Measurements from ENCODE around the gene SEC16A. TPM values are rescaled to one million over a fixed set of nuclear protein-coding genes. Genes with fewer than 3 reads are reported as not detected.

The SEC16A gene
- total and polyA plus RNA-seq, 2 donors (not counting 3 experiments of a cell fraction or from before 2014, with no cell fraction given) = 34.5 to 80.6 TPM

DNA sequence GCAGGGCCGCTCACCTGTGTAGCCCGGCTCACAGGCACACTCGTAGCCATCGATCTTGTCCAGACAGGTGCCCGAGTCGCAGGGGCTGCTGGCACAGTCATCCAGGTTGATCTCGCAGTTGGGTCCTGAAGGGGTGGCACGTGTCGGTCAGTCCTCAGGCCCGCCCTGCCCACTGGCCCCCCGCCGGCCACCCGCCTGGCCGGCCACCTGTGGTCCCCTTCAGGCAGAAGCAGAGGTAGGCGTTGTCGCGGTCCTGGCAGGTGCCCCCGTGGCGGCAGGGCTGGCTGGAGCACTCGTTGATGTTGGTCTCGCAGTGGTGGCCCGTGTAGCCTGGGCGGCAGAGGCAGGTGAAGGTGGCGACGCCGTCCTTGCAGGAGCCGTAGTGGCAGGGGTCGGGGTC, 32.4 kb upstream of the SEC16A start:
- intact Hi-C loops (cut with micrococcal nuclease) = no loop called here
- H3K36me3 ChIP-seq (ENCODE audit: control insufficient read depth in 2 of 2, extremely low read depth in 1 of 2, insufficient read depth in 2 of 2, low read length in 2 of 2) = peaks cover 7 to 77% of the 10 kb centered on the region in 2 experiments
- FAIRE-seq = no peak

More for the DNA sequence above, 32.4 kb upstream of the SEC16A start:
- ChIA-PET CTCF (no interaction called here), POLR2A (no interaction called here)
- no peaks in the 10 kb centered on the region for H3K27me3 ChIP-seq (ENCODE audit: control insufficient read depth in 2 of 2, insufficient read depth in 2 of 2, low read length in 2 of 2)
- no peaks in the 10 kb centered on the region for H3K9me3 ChIP-seq (replicated peaks; ENCODE audit: control insufficient read depth, insufficient read depth, low read length)
- peaks cover 19% of the 10 kb centered on the region for H3K4me1 ChIP-seq (ENCODE audit: control insufficient read depth, extremely low read depth, insufficient read depth, low read length)
- TF ChIP-seq EZH2 (IDR thresholded peaks at IDR 0.05; ENCODE audit: borderline replicate concordance, low read depth, low read length, severe bottlenecking) = no peak
- no peak for TF ChIP-seq POLR2AphosphoS5 (IDR thresholded peaks at IDR 0.05; ENCODE audit: insufficient read depth, low read depth, low read length)
- TF ChIP-seq CTCF (IDR thresholded peaks at IDR 0.05; ENCODE audit: extremely low read depth in 1 of 2, insufficient read depth in 1 of 2, low read depth in 1 of 2, low read length in 2 of 2) = no peak
- TF ChIP-seq MYC (IDR thresholded peaks at IDR 0.05; ENCODE audit: low read depth, low read length) = no peak
- no peak for TF ChIP-seq JUN (IDR thresholded peaks at IDR 0.05; ENCODE audit: borderline replicate concordance, insufficient read depth, insufficient read length, low read depth)
- TF ChIP-seq GATA2 (IDR thresholded peaks at IDR 0.05; ENCODE audit: insufficient read depth, insufficient read length, low read depth, low read length) = no peak
- TF ChIP-seq POLR2A (IDR thresholded peaks at IDR 0.05; ENCODE audit: low read depth, low read length) = no peak
- TF ChIP-seq FOS (IDR thresholded peaks at IDR 0.05; ENCODE audit: borderline replicate concordance, insufficient read depth, low read length) = no peak
- no peak for TF ChIP-seq MAX (IDR thresholded peaks at IDR 0.05; ENCODE audit: insufficient read depth, insufficient read length)
- no peak overlapping the region for H3K4me2 ChIP-seq (ENCODE audit: insufficient read depth, low read length)
- H3K9ac ChIP-seq (replicated peaks; ENCODE audit: extremely low read depth, insufficient read depth, low read length) = no peak overlapping the region
- no peak overlapping the region for H3K4me3 ChIP-seq (replicated peaks in 1 of 3; ENCODE audit: insufficient read depth in 1 of 3, low read depth in 1 of 3, low read length in 3 of 3)
- DNase-seq (ENCODE audit: low read depth, low spot score) = no peak
- peaks cover 14% of the 10 kb centered on the region for H3K79me2 ChIP-seq (ENCODE audit: control insufficient read depth, insufficient read depth, low read length)
- H3K27ac ChIP-seq (ENCODE audit: insufficient read depth, low read depth, low read length) = no peak overlapping the region
- dilution Hi-C loops (cut with MboI; ENCODE audit: extremely low pct_ligation_motif_present, low sequenced_read_pairs) = no loop called here
- no peak overlapping the region for H2AFZ ChIP-seq (ENCODE audit: low read depth, low read length)
- no peaks in the 10 kb centered on the region for H4K20me1 ChIP-seq (replicated peaks; ENCODE audit: control insufficient read depth, extremely low read depth, insufficient read depth, low read length)
- BruUV-seq (replicated peaks) = no TSS peak
- no peaks in the 10 kb centered on the region for H3K9me1 ChIP-seq (replicated peaks; ENCODE audit: control insufficient read depth, extremely low read depth, insufficient read depth, low read length)

All from endothelial cell of umbilical vein (primary cell).